Astrocyte (in vitro differentiated cells and primary cell): ENCODE measurements around the gene RAB40C.

Source experiments
- EZH2 ChIP-seq: IDR thresholded peaks from 2 replicates; pipeline ENCODE4 v1.6.1; 2012; ENCODE audit warnings: mild to moderate bottlenecking, low read length, inconsistent platforms; ENCODE audit not compliant: insufficient read depth
- TF ChIP-seq, protein P1 (sequence below): IDR thresholded peaks from 2 replicates; pipeline ENCODE4 v1.5.1; 2011; ENCODE audit warnings: low read depth, mild to moderate bottlenecking, inconsistent platforms, low read length, moderate library complexity; ENCODE audit not compliant: insufficient read depth

- TF ChIP-seq, protein P1, sequence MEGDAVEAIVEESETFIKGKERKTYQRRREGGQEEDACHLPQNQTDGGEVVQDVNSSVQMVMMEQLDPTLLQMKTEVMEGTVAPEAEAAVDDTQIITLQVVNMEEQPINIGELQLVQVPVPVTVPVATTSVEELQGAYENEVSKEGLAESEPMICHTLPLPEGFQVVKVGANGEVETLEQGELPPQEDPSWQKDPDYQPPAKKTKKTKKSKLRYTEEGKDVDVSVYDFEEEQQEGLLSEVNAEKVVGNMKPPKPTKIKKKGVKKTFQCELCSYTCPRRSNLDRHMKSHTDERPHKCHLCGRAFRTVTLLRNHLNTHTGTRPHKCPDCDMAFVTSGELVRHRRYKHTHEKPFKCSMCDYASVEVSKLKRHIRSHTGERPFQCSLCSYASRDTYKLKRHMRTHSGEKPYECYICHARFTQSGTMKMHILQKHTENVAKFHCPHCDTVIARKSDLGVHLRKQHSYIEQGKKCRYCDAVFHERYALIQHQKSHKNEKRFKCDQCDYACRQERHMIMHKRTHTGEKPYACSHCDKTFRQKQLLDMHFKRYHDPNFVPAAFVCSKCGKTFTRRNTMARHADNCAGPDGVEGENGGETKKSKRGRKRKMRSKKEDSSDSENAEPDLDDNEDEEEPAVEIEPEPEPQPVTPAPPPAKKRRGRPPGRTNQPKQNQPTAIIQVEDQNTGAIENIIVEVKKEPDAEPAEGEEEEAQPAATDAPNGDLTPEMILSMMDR: no peak
- TF ChIP-seq EZH2: no peak
Measured at GRCh38 chr16:628321-629061, 38.6 kb downstream of the RAB40C start.
